Loucy (cell line): ENCODE results near the gene MYBBP1A.

ENCODE experiments used
- H2AFZ ChIP-seq: fragments of 200-600 bp; sonication (generic); 2 replicates; pipeline ENCODE4 v1.6.0; 2016; ENCODE audit warnings: antibody characterized with exemption, mild to moderate bottlenecking, low read length, moderate library complexity
- H3F3A ChIP-seq: fragments of 200-600 bp; 2 replicates; pipeline ENCODE4 v1.6.0; 2016; ENCODE audit warnings: antibody characterized with exemption, low read depth, mild to moderate bottlenecking
- H3K27me3 ChIP-seq: fragments of 200-600 bp; sonication (generic); 2 replicates; pipeline ENCODE4 v1.6.1; 2014; ENCODE audit warnings: low read length, mild to moderate bottlenecking; ENCODE audit not compliant: insufficient read depth, poor library complexity, severe bottlenecking
- H3K36me3 ChIP-seq: fragments of 200-600 bp; sonication (generic); 2 replicates; pipeline ENCODE4 v1.6.1; 2016; ENCODE audit warnings: low read length; ENCODE audit not compliant: insufficient read depth
- H3K4me1 ChIP-seq: fragments of 200-600 bp; sonication (generic); 2 replicates; pipeline ENCODE4 v1.5.1; 2014; ENCODE audit warnings: low read length, mild to moderate bottlenecking; ENCODE audit not compliant: insufficient read depth, poor library complexity, severe bottlenecking
- H3K4me2 ChIP-seq: fragments of 200-600 bp; sonication (generic); 2 replicates; pipeline ENCODE4 v1.6.0; 2014; ENCODE audit warnings: antibody characterized with exemption, low read length, low read depth, mild to moderate bottlenecking; ENCODE audit not compliant: poor library complexity, severe bottlenecking
- H3K4me3 ChIP-seq: fragments of 200-600 bp; sonication (generic); 2 replicates; pipeline ENCODE4 v1.5.1; 2014; ENCODE audit warnings: low read length, mild to moderate bottlenecking, mixed read lengths; ENCODE audit not compliant: poor library complexity, severe bottlenecking
- H3K79me2 ChIP-seq: fragments of 200-600 bp; sonication (generic); 2 replicates; pipeline ENCODE4 v1.6.1; 2014; ENCODE audit warnings: low read length; ENCODE audit not compliant: insufficient read depth
- H3K9ac ChIP-seq: fragments of 200-600 bp; sonication (generic); 2 replicates; pipeline ENCODE4 v1.6.0; 2014; ENCODE audit warnings: mild to moderate bottlenecking, low read depth, low read length, moderate library complexity; ENCODE audit not compliant: poor library complexity, severe bottlenecking
- H3K9me2 ChIP-seq: fragments of 200-600 bp; sonication (generic); replicated peaks from 2 replicates; pipeline ENCODE4 v1.6.1; 2016; ENCODE audit warnings: low read depth, low read length, mixed read lengths
- H3K9me3 ChIP-seq: fragments of 200-600 bp; sonication (generic); 2 replicates; pipeline ENCODE4 v1.6.1; 2014; ENCODE audit warnings: mild to moderate bottlenecking, antibody characterized with exemption, low read length, low read depth; ENCODE audit not compliant: insufficient read depth
- H4K20me1 ChIP-seq: fragments of 200-600 bp; sonication (generic); 2 replicates; pipeline ENCODE4 v1.6.0; 2014; ENCODE audit warnings: antibody characterized with exemption, low read length, mild to moderate bottlenecking; ENCODE audit not compliant: insufficient read depth, poor library complexity, severe bottlenecking
- CTCF ChIP-seq: fragments of 200-600 bp; sonication (generic); conservative IDR thresholded peaks from 2 replicates; pipeline ENCODE4 v1.5.1; 2014; ENCODE audit warnings: mild to moderate bottlenecking, antibody characterized with exemption, low read length
- EZH2phosphoT487 ChIP-seq: fragments of 200-600 bp; IDR thresholded peaks from 2 replicates; pipeline ENCODE4 v1.6.1; 2018; ENCODE audit warnings: antibody characterized with exemption, mild to moderate bottlenecking, moderate library complexity, borderline replicate concordance

MYBBP1A gene

GRCh38 chr17:4516735-4517134 is 38.4 kb downstream of the MYBBP1A start:
- no peaks in the 10 kb centered on the region for H3K27me3 ChIP-seq
- H3K9me2 ChIP-seq = no peaks in the 10 kb centered on the region
- H2AFZ ChIP-seq = no peak overlapping the region
- H3K79me2 ChIP-seq = peaks cover 4% of the 10 kb centered on the region; the same call in 1 of the 2 replicates
- no peaks in the 10 kb centered on the region for H4K20me1 ChIP-seq
- H3K9me3 ChIP-seq = no peaks in the 10 kb centered on the region
- no peak for TF ChIP-seq CTCF
- TF ChIP-seq EZH2phosphoT487 = no peak
- H3K4me1 ChIP-seq = no peaks in the 10 kb centered on the region
- H3F3A ChIP-seq = no peaks in the 10 kb centered on the region
- H3K4me2 ChIP-seq = no peak overlapping the region
- no peak overlapping the region for H3K4me3 ChIP-seq
- no peaks in the 10 kb centered on the region for H3K36me3 ChIP-seq
- no peak overlapping the region for H3K9ac ChIP-seq

GRCh38 chr17:4515501-4515900 is 39.7 kb downstream of the MYBBP1A start:
- no peaks in the 10 kb centered on the region for H3K9me2 ChIP-seq
- H3K4me3 ChIP-seq = no peak overlapping the region
- H3K36me3 ChIP-seq = no peaks in the 10 kb centered on the region
- H3K79me2 ChIP-seq = peaks cover 4% of the 10 kb centered on the region; the same call in 1 of the 2 replicates
- TF ChIP-seq EZH2phosphoT487 (no peak), CTCF (no peak)
- no peaks in the 10 kb centered on the region for H4K20me1 ChIP-seq
- H2AFZ ChIP-seq = no peak overlapping the region
- H3K4me1 ChIP-seq = no peaks in the 10 kb centered on the region
- H3K4me2 ChIP-seq = no peak overlapping the region
- no peak overlapping the region for H3K9ac ChIP-seq
- no peaks in the 10 kb centered on the region for H3K9me3 ChIP-seq
- H3K27me3 ChIP-seq = no peaks in the 10 kb centered on the region
- no peaks in the 10 kb centered on the region for H3F3A ChIP-seq

- Histone ChIP-seq H3K9ac (no peak overlapping the region), H4K20me1 (no peaks in the 10 kb centered on the region), H3K4me3 (no peak overlapping the region), H3K27me3 (no peaks in the 10 kb centered on the region), H3K9me3 (no peaks in the 10 kb centered on the region), H3K9me2 (no peaks in the 10 kb centered on the region), H3F3A (no peaks in the 10 kb centered on the region), H2AFZ (no peak overlapping the region), H3K36me3 (no peaks in the 10 kb centered on the region; the same call in 1 of the 2 replicates), H3K4me1 (peaks cover 4% of the 10 kb centered on the region), H3K79me2 (peaks cover 11% of the 10 kb centered on the region; the same call in 1 of the 2 replicates), H3K4me2 (no peak overlapping the region)
- TF ChIP-seq EZH2phosphoT487 = no peak
- TF ChIP-seq CTCF = no peak
Observed at GRCh38 chr17:4514779-4515178, 40.4 kb downstream of the MYBBP1A start.
